ENCODE results near the gene MAGI2.
A peak's percentile ranks its signal among the peaks of the same experiment; 100 is the strongest.
"Not testable (repeated sequence)": the region's sequence is repeated elsewhere in the genome, so short reads cannot be mapped to it uniquely, and the experiment has no call there.

Gene MAGI2

DNA sequence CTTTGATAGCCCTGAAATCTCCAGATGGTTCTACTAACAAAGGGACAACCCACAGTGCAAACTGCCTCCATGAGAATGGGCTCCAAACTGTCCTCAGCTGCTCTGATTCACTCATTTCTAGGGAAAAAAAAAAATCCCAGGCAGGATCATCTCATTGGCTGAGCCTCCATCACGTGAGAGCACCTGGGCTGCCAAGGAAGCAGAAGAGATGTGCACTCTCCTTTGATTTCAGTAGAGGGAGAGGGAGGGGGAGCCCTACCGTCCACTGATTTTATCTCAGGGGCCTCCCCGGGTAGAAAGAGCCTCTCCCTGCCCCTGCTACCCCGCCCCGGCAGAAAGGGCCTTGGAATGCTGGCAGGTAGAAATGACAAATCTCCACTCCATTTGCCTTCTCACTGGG, 929.5 kb downstream of the MAGI2 start:
- FAIRE-seq, result no peak

GRCh38 chr7:78521961-78522360, 931.5 kb downstream of the MAGI2 start:
- FAIRE-seq, result no peak

- FAIRE-seq, result no peak
These were observed 937.0 kb downstream of the MAGI2 start for GRCh38 chr7:78516450-78516849.

- no peak for FAIRE-seq
These were observed 938.8 kb downstream of the MAGI2 start for GRCh38 chr7:78514634-78515033.

DNA sequence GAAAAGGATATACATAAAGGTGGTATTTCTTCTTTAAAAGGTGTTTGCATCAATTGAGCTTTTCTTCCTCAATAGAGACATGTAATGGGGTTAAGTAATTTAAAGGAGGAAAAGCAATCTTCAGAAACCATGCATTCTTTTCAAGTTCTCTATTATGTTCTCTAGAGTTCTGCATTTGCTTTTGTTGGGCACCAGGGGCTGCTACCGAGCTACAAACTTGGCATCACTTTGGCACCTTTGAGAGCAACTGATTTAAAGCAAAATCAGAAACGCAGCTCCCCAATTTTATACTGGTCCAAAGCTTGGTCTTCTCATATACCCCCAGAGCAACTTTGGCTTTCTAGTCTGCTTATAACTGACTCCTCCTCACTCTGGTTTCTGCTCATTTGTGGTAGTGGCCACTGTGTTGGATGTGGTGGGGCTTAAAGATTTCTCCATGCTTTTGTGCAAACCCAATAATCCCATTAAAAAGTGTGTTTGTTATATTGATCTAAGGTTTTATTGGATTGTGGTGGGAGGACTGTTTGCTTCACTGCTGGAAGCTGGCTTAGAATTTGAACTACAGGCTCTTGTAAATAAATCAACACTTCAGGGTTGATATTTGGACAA, 942.8 kb downstream of the MAGI2 start:
- peak; percentile 15 for FAIRE-seq

GRCh38 chr7:78503301-78503700, 950.2 kb downstream of the MAGI2 start:
- not testable (repeated sequence) for FAIRE-seq

- FAIRE-seq, result no peak
These were observed 952.4 kb downstream of the MAGI2 start for GRCh38 chr7:78501064-78501463.

DNA sequence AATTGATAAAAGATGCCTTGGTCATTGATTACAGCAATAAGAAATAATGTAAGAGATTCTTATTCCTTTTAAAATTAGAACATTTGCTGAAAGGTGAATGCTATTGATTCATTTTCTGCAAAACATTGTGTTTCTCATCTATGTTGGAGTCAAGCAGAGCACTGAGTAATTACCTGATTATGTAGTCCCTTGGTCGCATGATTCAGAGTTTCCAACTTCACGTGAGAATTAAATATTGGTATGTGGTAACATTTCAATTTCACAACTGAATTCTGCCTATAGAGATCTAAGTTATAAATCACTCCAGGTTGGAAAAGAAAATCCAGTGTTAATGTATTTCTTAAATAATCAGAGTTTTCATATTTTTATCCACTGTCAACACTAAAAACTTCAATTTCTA, 953.5 kb downstream of the MAGI2 start:
- no peak for FAIRE-seq

GRCh38 chr7:78499283-78499682, 954.2 kb downstream of the MAGI2 start:
- FAIRE-seq, result no peak

- no peak for FAIRE-seq
These were observed 955.6 kb downstream of the MAGI2 start for GRCh38 chr7:78497728-78498427.

DNA sequence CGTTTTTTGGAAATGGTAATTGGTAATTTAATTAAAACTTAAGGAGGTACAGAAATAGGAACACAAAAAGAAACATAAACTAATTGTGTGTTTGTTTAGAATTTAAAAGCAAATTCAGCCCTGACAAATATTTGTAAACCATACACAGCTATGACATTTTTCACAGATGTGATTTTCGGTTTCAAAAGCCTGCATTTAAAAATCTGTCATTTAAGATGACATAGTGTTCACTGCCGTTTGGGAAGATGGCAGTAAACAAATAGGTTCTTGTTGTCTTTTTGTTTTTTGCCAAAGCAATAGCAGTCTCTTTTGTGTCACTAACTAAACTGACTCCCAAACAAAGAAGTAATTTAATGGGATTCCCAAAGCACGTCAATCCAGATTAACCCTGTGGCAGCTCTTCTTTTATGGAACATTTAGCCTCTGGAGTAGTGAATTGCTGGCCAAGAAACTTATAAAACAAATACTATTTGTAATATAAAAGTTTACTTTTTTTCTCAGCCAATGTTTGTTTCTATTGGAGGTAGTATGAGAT, 957.3 kb downstream of the MAGI2 start:
- no peak for FAIRE-seq

GRCh38 chr7:78493401-78493800, 960.1 kb downstream of the MAGI2 start:
- FAIRE-seq, result no peak

DNA sequence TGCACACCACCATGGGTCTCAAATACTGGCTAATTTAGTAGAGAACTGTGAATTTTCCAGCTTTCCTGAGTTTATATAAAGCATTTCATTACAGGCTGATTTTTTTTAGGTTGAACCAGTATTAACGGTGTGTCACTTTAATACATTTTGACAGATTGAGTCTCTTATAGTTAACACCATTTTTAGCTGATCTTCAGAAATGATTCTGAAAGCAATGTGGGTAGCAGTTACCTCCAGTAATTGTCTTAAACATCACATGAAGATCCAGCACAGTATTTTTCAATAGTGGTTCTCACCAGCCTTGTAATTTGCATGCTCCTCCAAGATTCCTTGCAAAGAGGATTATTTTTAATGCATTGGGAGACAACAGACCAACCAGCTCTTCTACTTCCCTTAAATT, 961.3 kb downstream of the MAGI2 start:
- no peak for FAIRE-seq

DNA sequence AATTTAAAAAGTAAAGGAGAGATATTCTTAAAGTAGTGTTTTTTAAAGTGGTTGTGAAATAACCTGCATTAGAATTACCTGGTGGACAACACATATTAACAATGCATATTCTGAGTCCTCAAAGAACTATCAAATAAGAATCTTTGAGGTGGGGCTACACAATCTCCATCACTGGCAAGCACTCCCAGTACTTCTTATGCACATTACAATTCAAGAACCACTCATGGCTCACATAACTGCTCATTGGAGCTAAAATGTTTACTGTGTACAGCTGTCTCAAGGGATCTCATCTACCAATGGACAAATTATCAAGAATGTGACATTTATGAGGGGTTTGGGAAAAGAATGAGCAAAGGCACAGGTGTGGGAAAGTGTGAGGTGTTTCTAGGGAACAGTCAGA, 962.9 kb downstream of the MAGI2 start:
- FAIRE-seq, result no peak

- FAIRE-seq, result no peak
These were observed 963.8 kb downstream of the MAGI2 start for GRCh38 chr7:78489476-78490240.

- no peak for FAIRE-seq
These were observed 966.0 kb downstream of the MAGI2 start for GRCh38 chr7:78487464-78487863.

- FAIRE-seq, result no peak
These were observed 974.1 kb downstream of the MAGI2 start for GRCh38 chr7:78479348-78479747.

- FAIRE-seq, result no peak
These were observed 976.5 kb downstream of the MAGI2 start for GRCh38 chr7:78476851-78477405.

GRCh38 chr7:78473571-78474301, 979.7 kb downstream of the MAGI2 start:
- no peak for FAIRE-seq

GRCh38 chr7:78473021-78473420, 980.4 kb downstream of the MAGI2 start:
- no peak for FAIRE-seq

DNA sequence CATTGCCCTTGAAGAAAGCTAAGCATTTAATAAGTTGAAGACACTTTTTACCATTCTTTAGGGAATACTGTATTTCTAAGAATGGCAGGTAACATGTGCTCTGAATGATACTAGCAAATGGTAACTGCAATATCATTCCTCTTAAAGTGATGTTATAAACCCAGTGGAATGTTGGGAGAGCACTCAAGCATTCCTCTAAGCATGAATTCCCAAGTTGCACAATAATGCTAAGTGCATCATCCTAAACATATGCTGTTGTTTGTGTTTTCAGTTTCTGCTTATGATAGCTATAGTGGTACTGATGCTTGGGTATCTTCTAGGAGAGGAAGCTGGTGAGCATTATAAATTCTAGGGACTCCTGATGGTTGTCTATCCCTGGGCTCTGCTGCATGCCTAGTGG, 980.9 kb downstream of the MAGI2 start:
- FAIRE-seq, result no peak

DNA sequence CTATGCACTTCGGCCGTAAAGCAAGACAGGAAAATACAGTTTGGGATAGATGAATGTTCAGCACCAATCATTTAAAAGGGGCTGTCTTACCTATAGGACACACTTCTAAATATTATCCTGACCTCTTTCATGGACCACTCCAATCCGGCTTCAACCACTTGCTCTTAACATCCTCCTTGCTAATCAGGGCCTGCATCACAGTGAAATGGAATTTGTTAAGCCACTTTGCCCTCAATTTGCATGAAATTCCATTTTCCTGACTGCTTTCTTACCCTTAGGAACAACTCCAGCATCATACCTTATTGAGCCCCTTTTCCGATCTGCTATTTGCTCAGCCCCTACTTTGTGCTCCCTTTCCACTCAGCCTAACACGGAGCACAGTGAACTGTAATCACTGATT, 987.6 kb downstream of the MAGI2 start:
- FAIRE-seq, result no peak

GRCh38 chr7:78463039-78463438, 990.4 kb downstream of the MAGI2 start:
- FAIRE-seq, result no peak
